A673 (cell line): Measurements from ENCODE around the gene UQCC3. TPM values are rescaled to one million over a fixed set of nuclear protein-coding genes. Genes with fewer than 3 reads are reported as not detected.

ENCODE experiments used
- BruUV-seq: library from RNA; stranded (reverse); fragments of 400-500 nt; replicated peaks from 2 replicates; lab custom pipeline; 2021; lab: Mats Ljungman, UMichigan
- CTCF ChIA-PET: fragments of 300-600 bp; sonication (Branson Sonifier 250); formaldehyde crosslinking; loops from one replicate; lab custom pipeline; 2022; ENCODE audit warnings: antibody characterized with exemption; lab: Charles Lee
- POLR2A ChIA-PET: fragments of 300-600 bp; sonication (Branson Sonifier 250); formaldehyde crosslinking; loops from one replicate; lab custom pipeline; 2022; ENCODE audit warnings: antibody characterized with exemption; ENCODE audit not compliant: low non-redundant PET; lab: Charles Lee
- DNase-seq: peaks from one replicate; pipeline ENCODE4 v3.0.0-alpha.2; 2015; ENCODE audit warnings: low spot score
- H3K27ac ChIP-seq: fragments of 200-600 bp; sonication (generic); 2 replicates; pipeline ENCODE4 v1.5.1; 2016; ENCODE audit warnings: mixed run types, low read depth, mild to moderate bottlenecking, mixed read lengths, antibody characterized with exemption, low read length; ENCODE audit not compliant: poor library complexity, severe bottlenecking
- H3K27me3 ChIP-seq: fragments of 200-600 bp; sonication (generic); replicated peaks from 2 replicates; pipeline ENCODE4 v1.6.1; 2017; ENCODE audit warnings: mixed run types, low read depth, mild to moderate bottlenecking, mixed read lengths, antibody characterized with exemption, low read length; ENCODE audit not compliant: insufficient read depth, poor library complexity
- H3K36me3 ChIP-seq: fragments of 200-600 bp; sonication (generic); 2 replicates; pipeline ENCODE4 v1.6.1; 2016; ENCODE audit warnings: mixed run types, mild to moderate bottlenecking, mixed read lengths, antibody characterized with exemption, low read length; ENCODE audit not compliant: insufficient read depth, poor library complexity, severe bottlenecking
- H3K4me1 ChIP-seq: fragments of 200-600 bp; sonication (generic); 2 replicates; pipeline ENCODE4 v1.6.1; 2017; ENCODE audit warnings: mixed run types, mild to moderate bottlenecking, mixed read lengths, antibody characterized with exemption, low read length; ENCODE audit not compliant: insufficient read depth, poor library complexity, severe bottlenecking
- H3K4me3 ChIP-seq: fragments of 200-600 bp; sonication (generic); 2 replicates; pipeline ENCODE4 v1.5.1; 2016; ENCODE audit warnings: low read depth, mixed run types, mild to moderate bottlenecking, mixed read lengths, low read length; ENCODE audit not compliant: poor library complexity, severe bottlenecking
- H3K9me3 ChIP-seq: fragments of 200-600 bp; sonication (generic); 2 replicates; pipeline ENCODE4 v1.6.1; 2016; ENCODE audit warnings: mixed run types, low read depth, mild to moderate bottlenecking, mixed read lengths, antibody characterized with exemption, low read length; ENCODE audit not compliant: poor library complexity, severe bottlenecking
- EZH2 ChIP-seq: fragments of 200-600 bp; sonication (generic); IDR thresholded peaks from 2 replicates; pipeline ENCODE4 v1.6.1; 2017; ENCODE audit warnings: borderline replicate concordance, low read depth, mild to moderate bottlenecking, mixed read lengths, antibody characterized with exemption, low read length; ENCODE audit not compliant: poor library complexity, severe bottlenecking
- intact Hi-C: fragments of 100-400 bp; cut with micrococcal nuclease; formaldehyde crosslinking; loops from one replicate; pipeline ENCODE4 v1.10.0; 2022; ENCODE audit not compliant: unreplicated experiment
- total RNA-seq: library from RNA; stranded (reverse); gene quantifications from 2 replicates; pipeline ENCODE4 v1.2.3, GENCODE V29; 2021
- TF ChIP-seq, protein P1 (sequence below): fragments of 300-800, 200-600 bp; sonication (generic); conservative IDR thresholded peaks from 2 replicates; pipeline ENCODE4 v1.5.1; 2017; ENCODE audit warnings: low read depth, mild to moderate bottlenecking, antibody characterized with exemption, low read length, moderate library complexity, mixed read lengths

UQCC3 gene
- total RNA-seq, 1 experiment from 2014 or later = 28.0 TPM

DNA sequence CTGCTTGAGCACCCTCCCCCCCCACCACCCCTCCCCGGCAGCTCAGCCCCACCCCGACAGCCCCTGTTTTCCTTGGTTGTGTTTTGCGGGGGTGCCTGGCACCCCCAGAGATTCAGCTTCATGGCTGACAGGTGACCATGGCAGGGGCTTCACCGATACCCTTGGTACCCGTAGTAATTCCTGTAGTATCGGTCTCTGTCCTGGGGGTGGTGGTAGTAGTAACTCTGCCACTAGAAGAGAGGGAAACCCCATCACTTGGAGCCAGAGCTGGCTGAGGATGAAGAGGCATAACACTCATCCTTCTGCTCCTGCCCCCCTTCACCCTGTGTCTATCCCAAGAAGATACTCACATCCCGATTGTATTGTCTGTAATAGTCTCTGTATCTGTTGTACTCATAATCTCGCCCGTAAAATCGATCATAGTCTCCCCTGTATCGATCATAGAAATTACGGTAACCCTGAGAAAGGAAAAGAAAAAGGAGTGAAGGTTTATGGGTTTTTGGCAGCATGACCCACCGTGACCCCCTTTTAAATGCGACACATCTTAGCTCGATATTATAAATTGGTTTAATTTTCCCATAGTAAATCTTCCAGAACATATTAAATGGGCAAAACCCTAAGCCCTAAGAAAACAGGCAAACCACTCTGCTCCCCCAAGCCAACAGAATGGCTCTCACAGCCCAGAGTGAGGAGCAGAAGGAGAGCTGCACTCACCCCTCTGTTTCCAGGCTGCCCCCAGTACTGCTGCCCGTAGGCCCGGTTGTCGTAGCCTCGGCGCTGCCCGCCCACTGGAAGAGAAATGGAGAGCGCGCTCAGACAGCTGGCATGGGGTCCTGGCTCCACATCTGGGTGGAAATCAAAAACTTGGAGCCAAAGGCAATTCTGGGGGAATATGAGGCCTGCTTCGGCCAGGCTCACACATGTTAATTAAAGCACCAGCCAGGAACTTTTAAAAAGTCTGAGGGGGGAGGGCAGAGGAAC is 44.0 kb downstream of the UQCC3 start:
- Histone ChIP-seq H3K27ac (peak overlapping the region; percentile 2), H3K4me1 (peaks cover 4% of the 10 kb centered on the region), H3K27me3 (no peaks in the 10 kb centered on the region), H3K4me3 (no peak overlapping the region), H3K9me3 (no peaks in the 10 kb centered on the region), H3K36me3 (peaks cover 95% of the 10 kb centered on the region)
- POLR2A ChIA-PET = no interaction called here
- CTCF ChIA-PET = no interaction called here
- TF ChIP-seq, protein P1, sequence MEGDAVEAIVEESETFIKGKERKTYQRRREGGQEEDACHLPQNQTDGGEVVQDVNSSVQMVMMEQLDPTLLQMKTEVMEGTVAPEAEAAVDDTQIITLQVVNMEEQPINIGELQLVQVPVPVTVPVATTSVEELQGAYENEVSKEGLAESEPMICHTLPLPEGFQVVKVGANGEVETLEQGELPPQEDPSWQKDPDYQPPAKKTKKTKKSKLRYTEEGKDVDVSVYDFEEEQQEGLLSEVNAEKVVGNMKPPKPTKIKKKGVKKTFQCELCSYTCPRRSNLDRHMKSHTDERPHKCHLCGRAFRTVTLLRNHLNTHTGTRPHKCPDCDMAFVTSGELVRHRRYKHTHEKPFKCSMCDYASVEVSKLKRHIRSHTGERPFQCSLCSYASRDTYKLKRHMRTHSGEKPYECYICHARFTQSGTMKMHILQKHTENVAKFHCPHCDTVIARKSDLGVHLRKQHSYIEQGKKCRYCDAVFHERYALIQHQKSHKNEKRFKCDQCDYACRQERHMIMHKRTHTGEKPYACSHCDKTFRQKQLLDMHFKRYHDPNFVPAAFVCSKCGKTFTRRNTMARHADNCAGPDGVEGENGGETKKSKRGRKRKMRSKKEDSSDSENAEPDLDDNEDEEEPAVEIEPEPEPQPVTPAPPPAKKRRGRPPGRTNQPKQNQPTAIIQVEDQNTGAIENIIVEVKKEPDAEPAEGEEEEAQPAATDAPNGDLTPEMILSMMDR = no peak
- TF ChIP-seq EZH2 = no peak
- no TSS peak for BruUV-seq
- no peak for DNase-seq
- intact Hi-C loops = no loop called here

DNA sequence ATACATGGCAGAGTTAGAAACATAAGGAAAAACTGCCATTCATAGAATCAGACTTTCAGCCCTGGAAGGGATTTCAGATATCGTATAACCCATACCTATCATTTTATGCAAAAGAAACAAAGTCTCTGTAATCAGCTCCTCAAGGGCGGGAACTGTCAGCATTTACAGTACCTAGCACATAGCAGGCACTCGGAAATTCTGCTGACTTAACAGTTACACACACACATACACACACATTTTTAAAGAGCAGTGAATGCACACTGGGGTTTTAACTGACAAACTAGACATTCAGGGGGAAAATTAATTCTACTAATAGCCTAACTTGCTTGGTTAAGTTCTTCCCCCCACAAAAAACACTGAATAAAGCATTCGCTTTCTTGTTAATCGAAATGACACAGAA is 44.7 kb downstream of the UQCC3 start:
- intact Hi-C loops = no loop called here
- no TSS peak for BruUV-seq
- no peaks in the 10 kb centered on the region for H3K27me3 ChIP-seq
- H3K4me3 ChIP-seq = no peak overlapping the region
- DNase-seq = no peak
- peaks cover 96% of the 10 kb centered on the region for H3K36me3 ChIP-seq
- CTCF ChIA-PET = no interaction called here
- no peaks in the 10 kb centered on the region for H3K9me3 ChIP-seq
- TF ChIP-seq, protein P1 = no peak
- no peak for TF ChIP-seq EZH2
- peak overlapping the region; percentile 2 for H3K27ac ChIP-seq
- POLR2A ChIA-PET = interaction anchor here (0.6 kb wide), 1 partner anchor 139 kb away, joined by 8 read pairs; no protein-coding TSS in a partner anchor
- peaks cover 4% of the 10 kb centered on the region for H3K4me1 ChIP-seq

GRCh38 chr11:62716816-62717215 is 45.3 kb downstream of the UQCC3 start:
- no peaks in the 10 kb centered on the region for H3K27me3 ChIP-seq
- peak overlapping the region; percentile 2 for H3K27ac ChIP-seq
- no peak for DNase-seq
- CTCF ChIA-PET = no interaction called here
- no peaks in the 10 kb centered on the region for H3K9me3 ChIP-seq
- H3K4me3 ChIP-seq = no peak overlapping the region
- intact Hi-C loops = no loop called here
- BruUV-seq = no TSS peak
- peaks cover 4% of the 10 kb centered on the region for H3K4me1 ChIP-seq
- TF ChIP-seq, protein P1 = no peak
- no peak for TF ChIP-seq EZH2
- POLR2A ChIA-PET = interaction anchor here (0.6 to 0.7 kb wide), 2 partner anchors 44 to 139 kb away, joined by 6 to 8 read pairs; no protein-coding TSS in a partner anchor
- H3K36me3 ChIP-seq = peaks cover 96% of the 10 kb centered on the region
